B cell (primary cell): Measurements from ENCODE around the gene CTCFL. TPM values are rescaled to one million over a fixed set of nuclear protein-coding genes. Genes with fewer than 3 reads are reported as not detected.

Experiments
- ATAC-seq: fragments of 200-7000 bp; cut with Tn5 transposase; one replicate; pipeline ENCODE4 v1.10.0; 2021; ENCODE audit warnings: low read depth, mild to moderate bottlenecking, moderate number of reproducible peaks, moderate library complexity
- CTCF ChIA-PET: fragments of 350-600 bp; sonication (Branson Sonifier 250); formaldehyde crosslinking; loops from one replicate; lab custom pipeline; 2021; ENCODE audit warnings: antibody characterized with exemption, inconsistent platforms; lab: Charles Lee
- POLR2A ChIA-PET: fragments of 350-600 bp; sonication (Branson Sonifier 250); formaldehyde crosslinking; loops from one replicate; lab custom pipeline; 2021; ENCODE audit warnings: antibody characterized with exemption; lab: Charles Lee
- DNase-seq: peaks from one replicate; pipeline ENCODE4 v3.0.0; 2013
- H2AFZ ChIP-seq: 2 replicates; pipeline ENCODE4 v1.6.1; 2012; ENCODE audit warnings: mild to moderate bottlenecking, low read depth, low read length; ENCODE audit not compliant: insufficient read depth, poor library complexity, severe bottlenecking
- H3K27ac ChIP-seq, 2 donors: 1 replicate in 1 of 2; 2 replicates in 1 of 2; pipeline ENCODE4 v1.5.1; 2012 to 2013; ENCODE audit warnings: low read length in 2 of 2, mild to moderate bottlenecking in 2 of 2, moderate library complexity in 1 of 2
- H3K27me3 ChIP-seq, 4 experiments: fragments of 200-600 bp in 1 of 4; sonication (generic) in 1 of 4; replicated peaks in 1 of 4; 1 replicate in 2 of 4; 2 replicates in 2 of 4; pipeline versions ENCODE4 v1.6.1 to v1.7.0; 2013 to 2016; ENCODE audit warnings: low read length in 3 of 4, mild to moderate bottlenecking in 2 of 4, mixed read lengths in 1 of 4, moderate library complexity in 1 of 4; ENCODE audit not compliant: insufficient read depth in 4 of 4, control insufficient read depth in 3 of 4; ENCODE audit errors: control extremely low read depth in 1 of 4
- H3K36me3 ChIP-seq, 2 experiments: replicated peaks in 1 of 2; 1 replicate in 1 of 2; 2 replicates in 1 of 2; pipeline versions ENCODE4 v1.6.1 to v1.7.1; 2013; ENCODE audit warnings: low read length in 1 of 2; ENCODE audit not compliant: insufficient read depth in 2 of 2, control insufficient read depth in 1 of 2; ENCODE audit errors: control extremely low read depth in 1 of 2, extremely low read depth in 1 of 2
- H3K4me1 ChIP-seq, 2 donors: fragments of 200-600 bp in 1 of 2; sonication (generic) in 1 of 2; 1 replicate in 1 of 2; 2 replicates in 1 of 2; pipeline versions ENCODE4 v1.5.1 to v1.6.1; 2013 to 2017; ENCODE audit warnings: low read length in 2 of 2; ENCODE audit not compliant: control insufficient read depth in 2 of 2, insufficient read depth in 2 of 2
- H3K4me2 ChIP-seq: replicated peaks from 2 replicates; pipeline ENCODE3; 2012; ENCODE audit warnings: mild to moderate bottlenecking, low read depth, low read length; ENCODE audit not compliant: poor library complexity, severe bottlenecking
- H3K4me3 ChIP-seq, 5 experiments: fragments of 200-600 bp in 1 of 5; sonication (generic) in 1 of 5; 1 replicate in 3 of 5; 2 replicates in 2 of 5; pipeline versions ENCODE4 v1.5.1 to v1.7.0; 2011 to 2016; ENCODE audit warnings: low read length in 4 of 5, mild to moderate bottlenecking in 4 of 5, low read depth in 2 of 5, control low read depth in 1 of 5, moderate library complexity in 1 of 5; ENCODE audit not compliant: insufficient read depth in 1 of 5; ENCODE audit errors: control extremely low read depth in 1 of 5, extremely low read depth in 1 of 5
- H3K79me2 ChIP-seq: fragments of 200-600 bp; sonication (generic); one replicate; pipeline ENCODE4 v1.6.0; 2016; ENCODE audit warnings: low read length; ENCODE audit not compliant: control insufficient read depth, insufficient read depth
- H3K9ac ChIP-seq: fragments of 200-600 bp; sonication (generic); 2 replicates; pipeline ENCODE4 v1.6.1; 2017; ENCODE audit warnings: mild to moderate bottlenecking, low read length, moderate library complexity
- H3K9me3 ChIP-seq, 3 donors: one replicate each; pipeline versions ENCODE4 v1.6.1 to v1.7.1; 2013; ENCODE audit warnings: low read length in 2 of 3; ENCODE audit not compliant: control insufficient read depth in 2 of 3, insufficient read depth in 1 of 3; ENCODE audit errors: control extremely low read depth in 1 of 3
- H4K20me1 ChIP-seq: 2 replicates; pipeline ENCODE4 v1.6.0; 2012; ENCODE audit warnings: mild to moderate bottlenecking, low read length; ENCODE audit not compliant: insufficient read depth, control insufficient read depth, poor library complexity, severe bottlenecking
- H3K27ac Mint-ChIP-seq: one replicate; pipeline ENCODE4 v1.8.0; 2021; ENCODE audit warnings: mixed read lengths
- H3K27me3 Mint-ChIP-seq: one replicate; pipeline ENCODE4 v1.8.0; 2021; ENCODE audit warnings: mixed read lengths
- H3K4me1 Mint-ChIP-seq: one replicate; pipeline ENCODE4 v1.8.0; 2021; ENCODE audit warnings: mixed read lengths
- H3K4me3 Mint-ChIP-seq: one replicate; pipeline ENCODE4 v1.8.0; 2021; ENCODE audit warnings: mixed read lengths
- H3K9me3 Mint-ChIP-seq: one replicate; pipeline ENCODE4 v1.8.0; 2022; ENCODE audit warnings: mixed read lengths; ENCODE audit not compliant: insufficient read depth
- CTCF ChIP-seq: fragments of 200-600 bp; IDR thresholded peaks from one replicate; pipeline ENCODE4 v1.8.0; 2022; ENCODE audit warnings: antibody characterized with exemption, mild to moderate bottlenecking
- EZH2 ChIP-seq: IDR thresholded peaks from 2 replicates; pipeline ENCODE4 v1.6.1; 2012; ENCODE audit warnings: borderline replicate concordance, low read depth, mild to moderate bottlenecking, moderate library complexity, low read length; ENCODE audit not compliant: insufficient read depth, poor library complexity, severe bottlenecking
- WGBS: methylation state at CpG from one replicate; pipeline ENCODE4 v1.1.5; 2013; ENCODE audit warnings: missing lambda C conversion rate; ENCODE audit not compliant: insufficient coverage; 5-methylcytosine and 5-hydroxymethylcytosine counted together
- intact Hi-C: fragments of 100-400 bp; cut with micrococcal nuclease; formaldehyde crosslinking; loops from one replicate; pipeline ENCODE4 v1.10.0; 2022
- polyA plus RNA-seq: library from polyadenylated mRNA; depleted of rRNA; stranded (reverse); fragments of >200 nt; gene quantifications from 2 replicates; pipeline ENCODE4 v1.2.3, GENCODE V29; 2012
- total RNA-seq, 2 donors: library from RNA; stranded (reverse); fragments of 120-200 nt in 1 of 2; gene quantifications; 1 replicate in 1 of 2; 2 replicates in 1 of 2; pipeline versions ENCODE4 v1.2.3 to v1.2.4, GENCODE V29; 2013 to 2022

Gene CTCFL
- total and polyA plus RNA-seq, 2 donors (not counting 1 experiment from before 2014, with no cell fraction given), result not detected

GRCh38 chr20:57559658-57560553, 35.0 kb upstream of the CTCFL start:
- Mint-ChIP-seq H3K27ac (no peak overlapping the region), H3K27me3 (peaks cover 36% of the 10 kb centered on the region), H3K9me3 (no peaks in the 10 kb centered on the region), H3K4me1 (no peaks in the 10 kb centered on the region), H3K4me3 (no peak overlapping the region)
- no peaks in the 10 kb centered on the region for H3K4me1 ChIP-seq
- ChIA-PET POLR2A (no interaction called here), CTCF (interaction anchor here (0.7 kb wide), 1 partner anchor 620 kb away, joined by 3 read pairs; no protein-coding TSS in a partner anchor)
- no peak overlapping the region for H3K9ac ChIP-seq
- no peak overlapping the region for H2AFZ ChIP-seq
- no peaks in the 10 kb centered on the region for H3K79me2 ChIP-seq
- DNase-seq (no peak), ATAC-seq (no peak)
- peaks cover 0 to 4% (median 1%) of the 10 kb centered on the region in 4 experiments for H3K27me3 ChIP-seq
- H3K4me2 ChIP-seq, result no peak overlapping the region
- H3K27ac ChIP-seq, result no peak overlapping the region
- no peak for TF ChIP-seq EZH2
- TF ChIP-seq CTCF, result no peak
- H3K4me3 ChIP-seq, result no peak overlapping the region
- H3K36me3 ChIP-seq, result no peaks in the 10 kb centered on the region
- 83% methylated on average over 5 of the region's 8 CpGs for whole genome bisulfite sequencing
- H3K9me3 ChIP-seq, result no peaks in the 10 kb centered on the region
- no peaks in the 10 kb centered on the region for H4K20me1 ChIP-seq
- intact Hi-C loops, result no loop called here

- no peak overlapping the region for H3K9ac ChIP-seq
- H3K9me3 ChIP-seq, result no peaks in the 10 kb centered on the region
- Mint-ChIP-seq H3K27ac (no peak overlapping the region), H3K4me1 (no peaks in the 10 kb centered on the region), H3K4me3 (no peak overlapping the region), H3K9me3 (no peaks in the 10 kb centered on the region), H3K27me3 (peaks cover 33% of the 10 kb centered on the region)
- peaks cover 0 to 4% (median 1%) of the 10 kb centered on the region in 4 experiments for H3K27me3 ChIP-seq
- TF ChIP-seq CTCF (no peak), EZH2 (no peak)
- ChIA-PET POLR2A (no interaction called here), CTCF (no interaction called here)
- WGBS, result 98% methylated on average over 6 of the region's 10 CpGs
- no peaks in the 10 kb centered on the region for H3K79me2 ChIP-seq
- no peak for ATAC-seq
- no peaks in the 10 kb centered on the region for H3K36me3 ChIP-seq
- intact Hi-C loops, result no loop called here
- H3K4me1 ChIP-seq, result no peaks in the 10 kb centered on the region
- H3K27ac ChIP-seq, result no peak overlapping the region
- H4K20me1 ChIP-seq, result no peaks in the 10 kb centered on the region
- H3K4me2 ChIP-seq, result no peak overlapping the region
- H2AFZ ChIP-seq, result no peak overlapping the region
- no peak for DNase-seq
- H3K4me3 ChIP-seq, result no peak overlapping the region
Observed at GRCh38 chr20:57559289-57559634, 34.3 kb upstream of the CTCFL start.
